ENCODE results near the gene MYO7B.

Gene MYO7B

GRCh38 chr2:127611076-127611925, 75.8 kb downstream of the MYO7B start:
- DNase-seq, result no peak

DNA sequence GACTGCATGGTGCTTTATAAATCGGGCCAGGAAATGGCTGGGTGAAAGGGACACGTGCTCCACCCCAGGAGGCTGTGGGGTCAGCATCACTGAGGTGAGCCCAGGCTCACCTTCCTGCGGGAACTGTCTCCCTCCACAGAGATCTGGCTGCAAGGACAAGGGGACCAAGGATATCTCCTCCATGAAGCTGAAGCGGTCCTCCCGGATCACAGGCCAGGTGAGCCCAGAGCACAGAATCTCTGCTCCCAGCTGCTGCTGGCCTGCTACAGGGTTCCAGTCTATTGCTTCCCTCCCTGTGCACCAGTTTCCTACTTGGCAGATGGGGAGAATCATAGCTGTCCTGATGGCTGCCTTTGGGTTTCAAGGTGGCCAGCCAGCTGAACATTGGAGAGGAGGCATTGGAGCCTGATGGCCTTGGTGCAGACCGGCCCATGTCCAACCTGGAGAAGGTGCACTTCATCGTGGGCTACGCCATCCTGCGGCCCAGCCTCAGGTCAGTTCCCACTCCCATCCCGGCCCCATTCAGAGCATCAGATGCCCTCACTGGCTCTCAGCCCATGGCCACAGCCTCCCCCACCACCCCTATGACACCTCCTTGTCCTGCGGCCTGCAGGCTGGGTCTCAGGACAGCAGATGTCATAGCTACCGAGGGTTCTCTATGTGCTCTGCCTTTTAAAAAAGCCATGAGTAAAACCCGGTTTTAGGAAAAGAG, 76.8 kb downstream of the MYO7B start:
- DNase-seq, result no peak

DNA sequence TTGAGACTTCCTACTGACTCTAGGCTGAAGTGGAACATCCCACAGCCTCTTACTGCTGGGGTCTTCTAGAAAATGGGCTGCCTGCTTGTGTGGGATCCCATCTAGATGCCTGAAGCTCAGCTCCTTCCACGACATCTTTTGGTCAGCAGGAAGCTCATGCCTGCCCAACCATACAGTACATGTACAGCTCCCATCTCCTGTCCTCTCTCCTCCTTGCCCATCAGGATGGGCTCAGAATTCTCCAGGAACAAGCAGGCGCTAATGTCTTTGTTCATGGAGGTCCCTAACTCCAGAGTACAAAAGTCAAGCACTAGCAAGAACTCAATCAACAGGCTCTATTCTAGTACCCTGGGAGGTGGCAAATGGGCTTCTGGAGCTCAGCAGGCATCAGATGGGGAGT, 78.8 kb downstream of the MYO7B start:
- no peak for DNase-seq

DNA sequence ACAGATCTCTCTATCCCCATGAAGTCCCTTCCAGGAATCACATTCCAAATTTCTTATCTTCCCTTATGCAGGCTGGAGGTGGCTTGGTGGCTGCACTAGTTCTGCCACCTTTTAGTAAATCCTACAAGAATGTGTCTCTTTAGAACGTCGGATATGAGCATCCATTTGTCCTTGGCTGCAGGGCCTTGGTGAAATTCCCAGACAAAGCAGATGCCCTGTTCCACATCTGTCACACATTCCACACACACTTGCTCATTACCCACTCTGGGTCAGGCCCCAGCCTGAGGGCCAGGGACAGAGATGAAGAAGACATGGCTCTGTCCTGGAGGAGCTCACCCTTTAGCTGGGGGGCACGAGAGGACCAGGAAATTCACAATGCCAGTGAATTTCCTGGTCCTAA, 79.2 kb downstream of the MYO7B start:
- DNase-seq, result no peak

DNA sequence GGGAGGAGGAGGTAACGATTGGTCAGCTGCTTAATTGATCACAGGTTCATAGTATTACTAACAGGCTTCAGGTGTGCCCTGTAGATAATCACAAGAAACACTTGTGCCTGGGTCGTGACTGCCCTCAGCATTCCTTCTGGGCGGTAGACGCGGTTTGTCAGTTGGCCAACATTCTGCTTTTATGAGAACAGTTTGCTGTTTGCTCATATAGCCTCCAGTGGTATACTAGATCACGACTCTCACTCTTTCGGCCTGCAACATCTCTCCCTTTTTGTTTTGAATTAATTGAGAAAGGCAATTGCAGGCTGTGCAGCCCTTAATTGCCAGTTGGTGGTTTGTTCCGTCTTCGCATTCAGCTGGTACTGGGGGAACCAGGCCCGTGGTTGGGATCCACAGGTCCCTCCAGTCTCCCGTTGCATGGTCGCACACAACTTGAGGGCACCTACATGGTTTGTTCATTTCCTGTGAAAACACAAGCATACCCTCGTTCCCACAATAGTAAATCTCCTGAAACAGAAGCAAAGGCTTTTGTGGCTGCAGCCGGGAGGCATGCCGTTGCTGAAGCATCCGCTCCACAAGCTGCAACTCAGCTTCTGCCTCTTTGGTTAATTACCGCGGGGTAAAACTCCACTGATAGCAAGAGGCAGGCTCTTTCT, 80.2 kb downstream of the MYO7B start:
- no peak for DNase-seq

DNA sequence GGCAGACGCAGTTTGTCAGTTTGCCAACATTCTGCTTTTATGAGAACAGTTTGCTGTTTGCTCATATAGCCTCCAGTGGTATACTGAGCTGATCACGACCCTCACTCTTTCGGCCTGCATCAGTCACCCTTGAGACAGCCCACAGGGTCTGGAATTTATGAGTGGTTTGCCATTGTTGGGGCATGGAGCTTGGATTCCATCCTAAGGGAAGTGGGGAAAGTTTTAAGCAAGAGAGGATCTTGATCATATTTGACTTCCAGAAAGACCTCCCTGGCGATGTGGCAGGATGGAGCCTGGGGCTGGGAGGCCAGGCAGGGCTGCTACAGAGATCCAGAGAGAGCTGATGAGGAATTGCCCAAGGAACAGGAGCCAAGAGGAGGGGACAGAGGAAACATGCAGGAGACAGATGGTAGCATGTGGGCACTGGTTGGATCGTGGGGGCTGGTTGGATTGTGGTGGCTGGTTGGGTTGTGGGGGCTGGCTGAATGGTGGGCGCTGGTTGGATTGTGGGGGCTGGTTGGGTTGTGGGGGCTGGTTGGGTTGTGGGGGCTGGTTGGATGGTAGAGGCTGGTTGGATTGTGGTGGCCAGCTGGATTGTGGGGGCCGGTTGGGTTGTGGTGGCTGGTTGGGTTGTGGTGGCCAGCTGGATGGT, 83.2 kb downstream of the MYO7B start:
- no peak for DNase-seq

DNA sequence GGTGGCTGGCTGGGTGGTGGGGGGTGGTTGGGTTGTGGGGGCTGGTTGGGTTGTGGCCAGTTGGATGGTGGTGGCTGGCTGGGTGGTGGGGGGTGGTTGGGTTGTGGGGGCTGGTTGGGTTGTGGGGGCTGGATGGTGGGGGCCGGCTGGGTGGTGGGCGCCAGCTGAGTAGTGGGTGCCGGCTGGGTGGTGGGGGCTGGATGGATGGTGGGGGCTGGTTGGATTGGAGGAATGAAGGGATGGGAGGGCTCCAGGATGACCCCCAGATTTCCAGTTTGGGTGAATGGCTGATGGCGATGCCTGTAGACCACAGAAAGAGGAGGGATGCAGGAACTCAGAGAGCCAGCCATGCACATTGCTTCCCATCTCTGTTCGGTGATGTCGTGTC, 83.7 kb downstream of the MYO7B start:
- DNase-seq, result no peak

DNA sequence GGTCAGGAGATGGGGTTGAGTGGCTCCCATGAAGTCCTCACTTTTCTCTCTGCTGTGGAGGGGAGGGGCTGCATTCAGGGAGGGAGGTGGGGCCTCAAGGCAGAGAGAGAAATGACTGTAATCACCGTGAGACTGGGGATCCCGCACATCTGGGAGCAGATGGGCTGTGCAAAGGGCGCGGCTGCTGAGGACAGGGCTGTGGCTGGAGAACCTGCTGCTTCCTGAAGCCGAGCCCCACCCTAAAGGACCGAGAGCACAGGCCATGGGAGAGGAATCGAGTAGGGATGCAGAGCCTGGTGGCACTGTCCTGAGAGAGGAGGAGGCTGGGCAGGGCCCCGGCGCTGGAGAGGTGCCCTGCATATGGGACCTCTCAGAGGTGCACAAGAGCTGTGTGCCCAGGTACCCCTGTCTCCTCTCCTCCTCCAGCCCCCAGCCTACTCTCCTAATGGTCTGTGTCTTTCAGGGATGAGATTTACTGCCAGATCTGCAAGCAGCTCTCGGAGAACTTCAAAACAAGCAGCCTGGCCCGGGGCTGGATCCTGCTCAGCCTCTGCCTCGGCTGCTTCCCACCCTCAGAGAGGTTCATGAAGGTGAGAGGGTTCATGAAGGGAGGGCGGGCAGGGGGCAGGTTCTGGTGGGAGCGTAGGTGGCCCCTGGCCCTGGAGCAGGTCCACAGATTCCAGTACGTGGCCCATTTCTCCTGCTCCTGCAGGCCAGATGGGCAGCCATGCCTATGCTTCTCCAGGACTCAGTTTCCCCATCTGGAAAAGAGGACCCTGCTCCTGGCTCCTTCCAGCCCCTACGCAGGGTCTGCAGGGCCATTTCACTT, 84.6 kb downstream of the MYO7B start:
- no peak for DNase-seq

DNA sequence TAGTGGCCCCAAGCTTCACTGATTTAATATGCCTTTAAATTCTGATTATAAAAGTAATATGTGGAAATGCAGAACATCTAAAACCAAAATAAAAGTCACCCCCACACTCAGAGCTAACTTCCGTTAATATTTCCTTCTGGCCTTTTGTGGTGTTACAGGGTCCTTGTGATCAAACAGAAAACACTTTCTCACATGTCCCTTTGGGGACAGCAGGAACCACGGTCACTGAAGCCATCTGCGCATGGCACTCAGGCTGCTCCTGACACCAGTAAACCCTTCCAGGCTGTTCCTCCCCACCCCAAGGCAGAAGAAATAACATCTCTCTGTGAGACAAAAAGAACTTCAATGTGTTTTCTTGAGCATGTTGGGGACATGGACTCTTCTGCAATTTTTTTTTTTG, 85.4 kb downstream of the MYO7B start:
- DNase-seq, result no peak

DNA sequence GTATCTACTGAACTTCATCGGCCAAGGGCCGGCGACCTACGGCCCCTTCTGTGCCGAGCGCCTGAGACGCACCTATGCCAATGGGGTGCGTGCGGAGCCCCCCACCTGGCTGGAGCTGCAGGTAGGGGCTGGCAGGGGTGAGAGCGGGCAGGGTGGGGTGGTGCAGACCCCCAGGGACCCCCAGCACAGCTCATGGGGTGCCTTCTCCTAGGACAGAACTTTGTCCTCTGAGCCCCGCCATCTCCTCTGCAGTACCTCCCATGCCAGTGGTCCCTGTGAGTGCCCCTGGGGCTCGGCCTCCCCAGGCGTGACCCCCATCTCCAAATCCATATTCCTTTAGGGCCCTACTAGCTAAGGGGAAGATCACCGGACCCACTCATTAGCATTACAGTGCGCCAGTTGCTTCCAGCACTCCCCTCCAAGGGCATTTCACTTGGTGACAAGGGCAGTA, 86.5 kb downstream of the MYO7B start:
- no peak for DNase-seq

DNA sequence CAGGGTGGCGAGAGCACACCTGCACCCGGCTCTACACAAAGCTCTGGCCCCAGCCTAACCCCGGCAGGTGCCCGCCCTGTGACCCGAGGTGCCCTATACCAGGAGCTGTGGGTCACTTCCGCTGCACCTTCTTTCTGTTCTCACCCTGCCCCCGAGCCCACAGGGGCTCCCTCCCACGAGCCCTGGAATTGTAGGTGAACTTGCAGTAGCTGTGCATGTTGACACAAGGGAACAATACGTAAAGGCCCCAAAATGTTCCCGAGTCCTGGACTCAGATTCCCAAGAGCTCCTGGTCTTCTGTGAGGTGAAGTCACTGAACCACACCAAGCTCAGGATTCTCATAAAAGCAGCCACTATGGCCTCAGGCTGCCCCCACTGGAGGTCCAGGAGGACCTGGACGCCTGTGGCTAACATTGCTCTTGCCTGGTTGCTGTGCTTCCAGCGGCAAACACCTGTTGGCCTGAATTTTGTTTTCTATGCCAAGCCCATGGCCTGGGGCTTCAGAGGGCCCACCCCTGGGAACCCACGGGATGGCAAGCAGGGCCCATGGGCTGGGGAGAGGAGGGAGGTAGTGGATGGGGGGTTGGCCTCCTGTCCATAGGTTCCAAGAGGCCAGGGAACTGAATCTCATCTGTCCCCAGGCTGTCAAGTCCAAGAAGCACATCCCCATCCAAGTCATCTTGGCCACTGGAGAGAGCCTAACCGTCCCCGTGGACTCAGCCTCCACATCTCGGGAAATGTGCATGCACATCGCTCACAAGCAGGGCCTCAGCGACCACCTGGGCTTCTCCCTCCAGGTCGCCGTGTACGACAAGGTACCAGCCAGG, 87.3 kb downstream of the MYO7B start:
- no peak for DNase-seq

DNA sequence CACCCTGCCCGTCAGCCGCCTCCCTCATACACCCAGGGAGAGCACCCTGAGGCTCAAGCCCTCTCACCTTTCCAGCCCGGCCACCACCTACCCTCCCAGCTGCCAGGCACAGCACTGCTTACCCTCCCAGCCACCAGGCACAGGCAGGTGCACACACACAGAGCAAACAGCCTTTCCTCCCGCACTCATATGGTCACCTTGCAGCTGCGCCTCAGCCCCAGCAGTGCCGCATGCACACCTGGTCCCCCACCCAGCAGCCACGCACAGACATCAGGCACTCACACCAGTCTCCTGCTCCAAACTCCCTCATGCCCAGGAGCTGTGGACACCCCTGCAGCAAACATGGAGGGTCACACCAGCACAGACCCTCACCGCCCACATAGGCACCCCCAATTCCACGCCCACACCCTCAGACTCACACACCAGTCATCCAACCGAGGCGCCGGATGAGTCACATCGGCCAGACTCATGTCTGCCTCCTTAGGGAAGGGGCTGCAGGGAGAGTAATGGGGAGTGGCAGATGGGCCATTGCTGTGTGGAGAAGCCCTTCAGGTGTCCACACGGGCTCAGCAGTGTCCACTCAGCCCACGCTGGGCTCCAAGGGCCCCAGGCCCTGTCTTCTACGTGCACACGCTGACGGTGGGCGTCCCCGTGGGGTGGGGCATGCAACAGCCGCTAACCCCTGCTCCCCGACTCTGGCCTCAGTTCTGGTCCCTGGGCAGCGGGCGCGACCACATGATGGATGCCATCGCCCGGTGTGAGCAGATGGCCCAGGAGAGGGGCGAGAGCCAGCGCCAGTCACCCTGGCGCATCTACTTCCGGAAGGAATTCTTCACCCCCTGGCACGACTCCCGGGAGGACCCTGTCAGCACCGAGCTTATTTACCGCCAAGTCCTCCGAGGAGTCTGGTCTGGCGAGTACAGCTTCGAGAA, 88.2 kb downstream of the MYO7B start:
- DNase-seq, result peak; percentile 48

GRCh38 chr2:127624320-127624755, 88.9 kb downstream of the MYO7B start:
- DNase-seq, result no peak

- DNase-seq, result no peak
Observed at GRCh38 chr2:127624756-127625571, 89.5 kb downstream of the MYO7B start.

DNA sequence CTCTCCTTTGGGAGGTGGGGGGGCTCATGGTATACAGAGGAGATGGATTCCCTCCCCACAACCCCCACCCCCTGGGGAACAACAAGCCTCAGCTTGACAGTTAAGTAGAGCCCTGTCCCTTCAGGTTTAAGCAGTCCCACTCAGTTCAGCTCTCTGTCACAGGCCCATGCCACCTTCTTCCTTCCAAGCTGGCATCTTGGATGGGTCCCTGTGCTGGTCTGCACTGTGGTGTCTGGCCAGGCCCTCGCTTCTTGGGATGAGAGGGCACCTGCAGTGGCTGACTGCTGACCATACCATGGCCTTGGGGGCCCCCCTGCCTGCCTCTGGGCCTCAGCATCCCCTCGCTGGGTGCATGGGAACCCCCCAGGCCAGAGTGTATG, 90.1 kb downstream of the MYO7B start:
- DNase-seq, result no peak

DNA sequence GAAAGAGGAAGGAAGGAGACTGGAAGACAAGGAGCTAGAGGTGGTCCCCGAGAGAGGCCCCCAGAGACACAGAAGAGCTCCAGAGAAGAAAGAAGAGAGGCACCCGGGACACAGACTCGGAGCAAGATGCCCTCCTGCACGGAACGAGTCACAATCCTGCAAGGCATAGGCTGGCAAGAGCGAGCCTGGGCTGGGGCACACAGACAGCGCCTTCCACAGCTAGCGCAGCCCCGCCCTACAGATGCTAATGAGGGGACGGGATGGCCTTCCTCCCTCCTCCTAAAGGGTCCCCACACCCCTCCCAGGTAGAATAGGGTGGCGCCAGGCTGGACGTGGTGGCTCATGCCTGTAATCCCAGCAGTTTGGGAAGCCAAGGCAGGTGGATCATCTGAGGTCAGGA, 90.7 kb downstream of the MYO7B start:
- no peak for DNase-seq

DNA sequence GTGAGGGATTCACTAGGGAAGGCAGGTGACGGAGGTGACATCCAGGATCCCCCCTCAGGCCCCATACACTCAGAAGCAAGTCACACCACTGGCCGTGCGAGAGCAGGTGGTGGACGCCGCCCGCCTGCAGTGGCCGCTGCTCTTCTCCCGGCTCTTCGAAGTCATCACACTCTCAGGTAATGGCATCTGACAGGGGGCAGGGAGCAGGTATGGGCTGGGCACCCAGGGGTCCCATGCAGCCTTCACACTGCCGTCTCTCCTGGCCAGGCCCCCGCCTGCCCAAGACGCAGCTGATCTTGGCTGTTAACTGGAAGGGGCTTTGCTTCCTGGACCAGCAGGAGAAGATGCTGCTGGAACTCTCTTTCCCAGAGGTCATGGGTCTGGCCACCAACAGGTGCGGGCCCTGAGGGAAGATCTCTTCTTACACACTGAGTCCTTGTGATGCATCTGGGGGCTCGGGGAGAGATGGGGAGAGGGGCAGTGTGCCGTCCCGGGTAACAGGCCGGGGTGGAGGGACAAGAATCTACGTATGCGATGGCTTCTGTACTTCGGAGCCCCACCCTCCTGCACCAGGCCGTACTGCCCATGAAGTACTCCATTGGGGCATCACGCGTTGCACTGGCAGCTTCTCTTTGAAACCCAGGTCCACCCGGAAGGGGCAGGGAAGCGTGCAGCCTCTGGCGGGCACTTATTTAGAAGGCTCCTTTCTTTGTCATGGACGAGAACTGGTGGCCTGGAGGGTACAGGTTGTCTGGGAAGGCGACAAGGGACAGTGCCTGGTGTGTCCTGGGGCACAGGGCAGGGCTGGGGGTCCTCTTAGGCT, 91.6 kb downstream of the MYO7B start:
- DNase-seq, result no peak

All from SHP77 treated with DMSO at 0.1 percent for 48 hours (cell line).